GM12874 (cell line): ENCODE data around the gene TMEM8B.

Experiments used
- TF ChIP-seq, protein P1 (sequence below): IDR thresholded peaks from 2 replicates; pipeline ENCODE4 v1.5.1; 2011; ENCODE audit warnings: low read depth, mild to moderate bottlenecking, control low read depth, low read length, moderate library complexity; ENCODE audit not compliant: insufficient read depth

Gene TMEM8B

GRCh38 chr9:35856206-35856605 lies 27.2 kb downstream of the TMEM8B start:
- TF ChIP-seq, protein P1, sequence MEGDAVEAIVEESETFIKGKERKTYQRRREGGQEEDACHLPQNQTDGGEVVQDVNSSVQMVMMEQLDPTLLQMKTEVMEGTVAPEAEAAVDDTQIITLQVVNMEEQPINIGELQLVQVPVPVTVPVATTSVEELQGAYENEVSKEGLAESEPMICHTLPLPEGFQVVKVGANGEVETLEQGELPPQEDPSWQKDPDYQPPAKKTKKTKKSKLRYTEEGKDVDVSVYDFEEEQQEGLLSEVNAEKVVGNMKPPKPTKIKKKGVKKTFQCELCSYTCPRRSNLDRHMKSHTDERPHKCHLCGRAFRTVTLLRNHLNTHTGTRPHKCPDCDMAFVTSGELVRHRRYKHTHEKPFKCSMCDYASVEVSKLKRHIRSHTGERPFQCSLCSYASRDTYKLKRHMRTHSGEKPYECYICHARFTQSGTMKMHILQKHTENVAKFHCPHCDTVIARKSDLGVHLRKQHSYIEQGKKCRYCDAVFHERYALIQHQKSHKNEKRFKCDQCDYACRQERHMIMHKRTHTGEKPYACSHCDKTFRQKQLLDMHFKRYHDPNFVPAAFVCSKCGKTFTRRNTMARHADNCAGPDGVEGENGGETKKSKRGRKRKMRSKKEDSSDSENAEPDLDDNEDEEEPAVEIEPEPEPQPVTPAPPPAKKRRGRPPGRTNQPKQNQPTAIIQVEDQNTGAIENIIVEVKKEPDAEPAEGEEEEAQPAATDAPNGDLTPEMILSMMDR: no peak

DNA sequence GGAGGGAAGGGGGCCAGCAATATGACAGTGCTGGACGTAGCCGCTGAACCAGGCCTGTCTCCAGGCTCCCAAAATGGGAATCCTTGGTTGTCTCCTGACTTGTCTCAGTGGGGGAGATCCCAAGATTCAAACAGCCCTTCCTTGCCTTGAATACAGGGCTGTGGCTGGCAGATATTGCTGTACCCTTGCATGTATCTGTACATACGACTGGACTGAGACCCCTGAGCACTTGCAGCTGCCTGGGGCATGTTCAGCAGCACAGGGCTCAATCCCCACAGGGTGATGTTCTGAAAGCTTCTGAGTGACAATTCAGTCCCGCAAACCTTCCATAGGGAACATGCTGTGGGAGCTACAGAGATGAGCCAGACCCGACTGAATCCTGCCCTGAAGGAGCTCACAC lies 27.9 kb downstream of the TMEM8B start:
- TF ChIP-seq, protein P1: no peak

GRCh38 chr9:35858458-35858857 lies 29.4 kb downstream of the TMEM8B start:
- TF ChIP-seq, protein P1: no peak

- TF ChIP-seq, protein P1: no peak
These were observed 30.4 kb downstream of the TMEM8B start for GRCh38 chr9:35859310-35859989.

GRCh38 chr9:35859990-35860339 lies 30.9 kb downstream of the TMEM8B start:
- TF ChIP-seq, protein P1: no peak

GRCh38 chr9:35861161-35861897 lies 32.3 kb downstream of the TMEM8B start:
- TF ChIP-seq, protein P1: no peak

- TF ChIP-seq, protein P1: no peak
These were observed 33.3 kb downstream of the TMEM8B start for GRCh38 chr9:35862328-35862727.
